HCT116 (cell line): ENCODE results near the gene FURIN. TPM values are rescaled to one million over a fixed set of nuclear protein-coding genes. Genes with fewer than 3 reads are reported as not detected.
A peak's percentile ranks its signal among the peaks of the same experiment; 100 is the strongest.

Source experiments
- ATF3 ChIP-seq: IDR thresholded peaks from 2 replicates; pipeline ENCODE4 v1.6.1; 2012
- CBX3 ChIP-seq: IDR thresholded peaks from 2 replicates; pipeline ENCODE4 v1.6.1; 2012; ENCODE audit warnings: low read depth
- CEBPB ChIP-seq: IDR thresholded peaks from 2 replicates; pipeline ENCODE4 v1.6.1; 2012; ENCODE audit warnings: low read depth
- EGR1 ChIP-seq: IDR thresholded peaks from 2 replicates; pipeline ENCODE4 v1.6.1; 2012; ENCODE audit warnings: low read depth
- EZH2 ChIP-seq: fragments of 200-600 bp; sonication (generic); IDR thresholded peaks from 2 replicates; pipeline ENCODE4 v1.6.1; 2017; ENCODE audit warnings: antibody characterized with exemption, mixed run types
- EZH2phosphoT487 ChIP-seq: fragments of 200-600 bp; IDR thresholded peaks from 2 replicates; pipeline ENCODE4 v1.6.1; 2018; ENCODE audit warnings: antibody characterized with exemption, borderline replicate concordance
- JUND ChIP-seq: IDR thresholded peaks from 2 replicates; pipeline ENCODE4 v1.6.1; 2012
- POLR2A ChIP-seq: IDR thresholded peaks from 2 replicates; pipeline ENCODE4 v1.7.0; 2011; ENCODE audit warnings: borderline replicate concordance; ENCODE audit not compliant: insufficient read depth, insufficient read length; ENCODE audit errors: extremely low read depth
- RAD21 ChIP-seq: IDR thresholded peaks from 2 replicates; pipeline ENCODE4 v1.6.1; 2012; ENCODE audit warnings: low read depth, mild to moderate bottlenecking
- SIN3A ChIP-seq: IDR thresholded peaks from 2 replicates; pipeline ENCODE4 v1.6.1; 2012; ENCODE audit warnings: low read depth
- TCF7L2 ChIP-seq: IDR thresholded peaks from 2 replicates; pipeline ENCODE4 v1.7.0; 2011; ENCODE audit warnings: borderline replicate concordance, inconsistent platforms; ENCODE audit not compliant: insufficient read depth, insufficient read length; ENCODE audit errors: extremely low read depth
- ZFX ChIP-seq: fragments of 450-650 bp; IDR thresholded peaks from 2 replicates; pipeline ENCODE4 v1.6.1; 2017
- ZNF274 ChIP-seq: fragments of 200-500 bp; sonication (Bioruptor generic); IDR thresholded peaks from 2 replicates; pipeline ENCODE4 v1.6.1; 2014; ENCODE audit warnings: mild to moderate bottlenecking, low read depth, low read length, inconsistent platforms
- total RNA-seq: library from RNA; stranded (reverse); gene quantifications from one replicate; pipeline ENCODE4 v1.2.1, GENCODE V29; 2021; ENCODE audit not compliant: unreplicated experiment
- TF ChIP-seq, protein P1 (sequence below): IDR thresholded peaks from 2 replicates; pipeline ENCODE4 v1.6.1; 2012
- TF ChIP-seq, protein P2 (sequence below): IDR thresholded peaks from 2 replicates; pipeline ENCODE4 v1.6.1; 2011; ENCODE audit warnings: mild to moderate bottlenecking, low read length, moderate library complexity; ENCODE audit not compliant: insufficient replicate concordance; ENCODE audit errors: extremely low read depth

Gene FURIN
- total RNA-seq, 1 experiment from 2014 or later: 42.0 TPM

GRCh38 chr15:90902040-90902839 lies 33.9 kb downstream of the FURIN start (continued):
- TF ChIP-seq EZH2phosphoT487 (no peak), ZFX (peak; percentile 94), ZNF274 (no peak), CBX3 (no peak), SIN3A (no peak), EZH2 (no peak), CEBPB (no peak), ATF3 (no peak), TCF7L2 (no peak), RAD21 (peak; percentile 54), JUND (no peak), EGR1 (no peak), POLR2A (peak; percentile 86)
- TF ChIP-seq, protein P1, sequence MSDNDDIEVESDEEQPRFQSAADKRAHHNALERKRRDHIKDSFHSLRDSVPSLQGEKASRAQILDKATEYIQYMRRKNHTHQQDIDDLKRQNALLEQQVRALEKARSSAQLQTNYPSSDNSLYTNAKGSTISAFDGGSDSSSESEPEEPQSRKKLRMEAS: no peak; the same call in none of the 2 replicates
- TF ChIP-seq, protein P2, sequence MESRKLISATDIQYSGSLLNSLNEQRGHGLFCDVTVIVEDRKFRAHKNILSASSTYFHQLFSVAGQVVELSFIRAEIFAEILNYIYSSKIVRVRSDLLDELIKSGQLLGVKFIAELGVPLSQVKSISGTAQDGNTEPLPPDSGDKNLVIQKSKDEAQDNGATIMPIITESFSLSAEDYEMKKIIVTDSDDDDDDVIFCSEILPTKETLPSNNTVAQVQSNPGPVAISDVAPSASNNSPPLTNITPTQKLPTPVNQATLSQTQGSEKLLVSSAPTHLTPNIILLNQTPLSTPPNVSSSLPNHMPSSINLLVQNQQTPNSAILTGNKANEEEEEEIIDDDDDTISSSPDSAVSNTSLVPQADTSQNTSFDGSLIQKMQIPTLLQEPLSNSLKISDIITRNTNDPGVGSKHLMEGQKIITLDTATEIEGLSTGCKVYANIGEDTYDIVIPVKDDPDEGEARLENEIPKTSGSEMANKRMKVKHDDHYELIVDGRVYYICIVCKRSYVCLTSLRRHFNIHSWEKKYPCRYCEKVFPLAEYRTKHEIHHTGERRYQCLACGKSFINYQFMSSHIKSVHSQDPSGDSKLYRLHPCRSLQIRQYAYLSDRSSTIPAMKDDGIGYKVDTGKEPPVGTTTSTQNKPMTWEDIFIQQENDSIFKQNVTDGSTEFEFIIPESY: no peak
